Measurements from ENCODE around the gene UNK. TPM values are rescaled to one million over a fixed set of nuclear protein-coding genes. Genes with fewer than 3 reads are reported as not detected.

The UNK gene
- total and polyA plus RNA-seq, 2 of the 13 experiments (the other 11 are each of a cell fraction or from before 2014, with no cell fraction given) = 31.6 to 33.0 TPM

- no peak for TF ChIP-seq DZIP1 (CRISPR knock-in tag; IDR thresholded peaks at IDR 0.05)
- no peak for TF ChIP-seq ZKSCAN8 (CRISPR knock-in tag; IDR thresholded peaks at IDR 0.05; ENCODE audit: borderline replicate concordance)
- TF ChIP-seq, protein P1, sequence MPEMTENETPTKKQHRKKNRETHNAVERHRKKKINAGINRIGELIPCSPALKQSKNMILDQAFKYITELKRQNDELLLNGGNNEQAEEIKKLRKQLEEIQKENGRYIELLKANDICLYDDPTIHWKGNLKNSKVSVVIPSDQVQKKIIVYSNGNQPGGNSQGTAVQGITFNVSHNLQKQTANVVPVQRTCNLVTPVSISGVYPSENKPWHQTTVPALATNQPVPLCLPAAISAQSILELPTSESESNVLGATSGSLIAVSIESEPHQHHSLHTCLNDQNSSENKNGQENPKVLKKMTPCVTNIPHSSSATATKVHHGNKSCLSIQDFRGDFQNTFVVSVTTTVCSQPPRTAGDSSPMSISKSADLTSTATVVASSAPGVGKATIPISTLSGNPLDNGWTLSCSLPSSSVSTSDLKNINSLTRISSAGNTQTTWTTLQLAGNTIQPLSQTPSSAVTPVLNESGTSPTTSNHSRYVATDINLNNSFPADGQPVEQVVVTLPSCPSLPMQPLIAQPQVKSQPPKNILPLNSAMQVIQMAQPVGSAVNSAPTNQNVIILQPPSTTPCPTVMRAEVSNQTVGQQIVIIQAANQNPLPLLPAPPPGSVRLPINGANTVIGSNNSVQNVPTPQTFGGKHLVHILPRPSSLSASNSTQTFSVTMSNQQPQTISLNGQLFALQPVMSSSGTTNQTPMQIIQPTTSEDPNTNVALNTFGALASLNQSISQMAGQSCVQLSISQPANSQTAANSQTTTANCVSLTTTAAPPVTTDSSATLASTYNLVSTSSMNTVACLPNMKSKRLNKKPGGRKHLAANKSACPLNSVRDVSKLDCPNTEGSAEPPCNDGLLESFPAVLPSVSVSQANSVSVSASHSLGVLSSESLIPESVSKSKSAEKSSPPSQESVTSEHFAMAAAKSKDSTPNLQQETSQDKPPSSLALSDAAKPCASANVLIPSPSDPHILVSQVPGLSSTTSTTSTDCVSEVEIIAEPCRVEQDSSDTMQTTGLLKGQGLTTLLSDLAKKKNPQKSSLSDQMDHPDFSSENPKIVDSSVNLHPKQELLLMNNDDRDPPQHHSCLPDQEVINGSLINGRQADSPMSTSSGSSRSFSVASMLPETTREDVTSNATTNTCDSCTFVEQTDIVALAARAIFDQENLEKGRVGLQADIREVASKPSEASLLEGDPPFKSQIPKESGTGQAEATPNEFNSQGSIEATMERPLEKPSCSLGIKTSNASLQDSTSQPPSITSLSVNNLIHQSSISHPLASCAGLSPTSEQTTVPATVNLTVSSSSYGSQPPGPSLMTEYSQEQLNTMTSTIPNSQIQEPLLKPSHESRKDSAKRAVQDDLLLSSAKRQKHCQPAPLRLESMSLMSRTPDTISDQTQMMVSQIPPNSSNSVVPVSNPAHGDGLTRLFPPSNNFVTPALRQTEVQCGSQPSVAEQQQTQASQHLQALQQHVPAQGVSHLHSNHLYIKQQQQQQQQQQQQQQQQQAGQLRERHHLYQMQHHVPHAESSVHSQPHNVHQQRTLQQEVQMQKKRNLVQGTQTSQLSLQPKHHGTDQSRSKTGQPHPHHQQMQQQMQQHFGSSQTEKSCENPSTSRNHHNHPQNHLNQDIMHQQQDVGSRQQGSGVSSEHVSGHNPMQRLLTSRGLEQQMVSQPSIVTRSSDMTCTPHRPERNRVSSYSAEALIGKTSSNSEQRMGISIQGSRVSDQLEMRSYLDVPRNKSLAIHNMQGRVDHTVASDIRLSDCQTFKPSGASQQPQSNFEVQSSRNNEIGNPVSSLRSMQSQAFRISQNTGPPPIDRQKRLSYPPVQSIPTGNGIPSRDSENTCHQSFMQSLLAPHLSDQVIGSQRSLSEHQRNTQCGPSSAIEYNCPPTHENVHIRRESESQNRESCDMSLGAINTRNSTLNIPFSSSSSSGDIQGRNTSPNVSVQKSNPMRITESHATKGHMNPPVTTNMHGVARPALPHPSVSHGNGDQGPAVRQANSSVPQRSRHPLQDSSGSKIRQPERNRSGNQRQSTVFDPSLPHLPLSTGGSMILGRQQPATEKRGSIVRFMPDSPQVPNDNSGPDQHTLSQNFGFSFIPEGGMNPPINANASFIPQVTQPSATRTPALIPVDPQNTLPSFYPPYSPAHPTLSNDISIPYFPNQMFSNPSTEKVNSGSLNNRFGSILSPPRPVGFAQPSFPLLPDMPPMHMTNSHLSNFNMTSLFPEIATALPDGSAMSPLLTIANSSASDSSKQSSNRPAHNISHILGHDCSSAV (CRISPR knock-in tag; IDR thresholded peaks at IDR 0.05; ENCODE audit: borderline replicate concordance) = no peak
- TF ChIP-seq ETV5 (CRISPR knock-in tag; IDR thresholded peaks at IDR 0.05; ENCODE audit: borderline replicate concordance) = no peak
- no peak for TF ChIP-seq ZSCAN30 (CRISPR knock-in tag; IDR thresholded peaks at IDR 0.05)
- no peak; the same call in 1 of the 2 replicates for TF ChIP-seq ZNF142 (CRISPR knock-in tag; IDR thresholded peaks at IDR 0.05)
- TF ChIP-seq ZNF772 (CRISPR knock-in tag; IDR thresholded peaks at IDR 0.05) = no peak
- no peak for TF ChIP-seq MBD4 (IDR thresholded peaks at IDR 0.05; ENCODE audit: borderline replicate concordance, low read length)
- no peak for TF ChIP-seq ZSCAN31 (CRISPR knock-in tag; IDR thresholded peaks at IDR 0.05; ENCODE audit: low read depth)
- TF ChIP-seq ZNF451 (CRISPR knock-in tag; IDR thresholded peaks at IDR 0.05) = no peak; the same call in 1 of the 2 replicates
- TF ChIP-seq ZNF614 (CRISPR knock-in tag; IDR thresholded peaks at IDR 0.05; ENCODE audit: borderline replicate concordance) = no peak
- TF ChIP-seq ZFAT (CRISPR knock-in tag; conservative IDR thresholded peaks at IDR 0.05) = no peak
These were observed 668 bp upstream of the UNK start (continued) for GRCh38 chr17:75783803-75784472.

Data from HepG2 (cell line).